NCI-H524 (cell line): ENCODE data around the gene ANKLE2.
"Not testable (repeated sequence)": the region's sequence is repeated elsewhere in the genome, so short reads cannot be mapped to it uniquely, and the experiment has no call there.

ENCODE experiments used
- DNase-seq, 2 experiments: peaks; one replicate each; lab custom pipeline; 2025; lab: John Stamatoyannopoulos, UW

Gene ANKLE2

DNA sequence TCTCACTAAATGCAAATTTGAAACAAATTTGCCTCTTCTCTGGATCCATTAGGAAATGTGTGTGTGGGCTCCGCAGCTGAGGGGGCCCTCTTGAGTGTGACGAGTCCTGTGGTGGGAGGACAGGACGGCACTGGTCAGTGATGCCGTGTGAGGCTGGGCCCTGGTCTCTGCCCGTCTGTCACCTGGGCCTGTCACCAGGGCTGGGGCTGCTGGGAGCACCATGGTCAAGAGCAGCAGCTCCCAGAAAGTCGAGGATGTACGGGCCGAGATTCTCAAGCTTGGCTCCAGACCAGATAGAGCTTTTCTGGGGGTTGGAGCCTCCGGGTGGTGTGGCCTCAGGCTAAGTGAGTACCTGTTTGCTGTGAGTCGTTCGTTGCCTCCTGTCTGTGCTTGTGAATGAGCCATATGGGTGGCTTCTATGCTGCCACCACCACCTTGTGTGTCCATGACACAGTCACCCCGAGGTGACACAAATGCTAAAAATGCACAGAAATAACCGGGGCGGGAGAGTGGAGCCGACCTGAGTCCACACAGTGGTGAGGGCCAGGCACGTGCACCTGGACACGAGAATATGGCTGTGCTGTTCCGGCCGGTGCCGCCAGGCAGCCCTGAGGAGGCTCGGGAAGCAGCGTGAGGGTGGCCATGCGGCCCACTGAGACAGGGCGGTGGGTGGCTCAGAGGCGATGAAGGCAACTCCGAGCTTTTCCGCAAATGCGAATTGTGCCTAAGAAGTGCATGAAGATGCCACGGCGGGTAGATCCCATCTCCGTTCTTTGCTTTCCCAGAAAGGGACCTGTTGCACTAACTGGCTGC lies 42.3 kb downstream of the ANKLE2 start:
- DNase-seq, result no peak

DNA sequence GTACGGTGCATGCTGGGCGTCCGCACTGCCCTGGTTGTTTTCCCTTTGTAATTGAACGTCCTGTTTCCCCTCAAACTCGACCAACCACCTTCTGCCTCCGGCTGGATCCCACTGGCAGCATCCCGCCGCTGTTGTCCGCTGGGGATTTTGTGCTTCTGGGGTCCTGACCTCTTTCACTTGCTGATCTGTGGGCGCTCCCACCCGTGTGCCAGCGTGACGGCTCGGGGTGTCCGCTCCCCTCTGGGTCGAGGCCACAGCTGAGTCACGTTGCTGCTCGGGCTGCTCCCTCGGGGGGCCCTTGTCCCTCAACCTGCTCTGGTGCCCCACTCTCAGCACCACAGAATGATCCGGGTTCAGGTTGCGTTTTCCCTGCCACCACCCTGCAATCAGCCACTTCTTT lies 43.0 kb downstream of the ANKLE2 start:
- no peak for DNase-seq

DNA sequence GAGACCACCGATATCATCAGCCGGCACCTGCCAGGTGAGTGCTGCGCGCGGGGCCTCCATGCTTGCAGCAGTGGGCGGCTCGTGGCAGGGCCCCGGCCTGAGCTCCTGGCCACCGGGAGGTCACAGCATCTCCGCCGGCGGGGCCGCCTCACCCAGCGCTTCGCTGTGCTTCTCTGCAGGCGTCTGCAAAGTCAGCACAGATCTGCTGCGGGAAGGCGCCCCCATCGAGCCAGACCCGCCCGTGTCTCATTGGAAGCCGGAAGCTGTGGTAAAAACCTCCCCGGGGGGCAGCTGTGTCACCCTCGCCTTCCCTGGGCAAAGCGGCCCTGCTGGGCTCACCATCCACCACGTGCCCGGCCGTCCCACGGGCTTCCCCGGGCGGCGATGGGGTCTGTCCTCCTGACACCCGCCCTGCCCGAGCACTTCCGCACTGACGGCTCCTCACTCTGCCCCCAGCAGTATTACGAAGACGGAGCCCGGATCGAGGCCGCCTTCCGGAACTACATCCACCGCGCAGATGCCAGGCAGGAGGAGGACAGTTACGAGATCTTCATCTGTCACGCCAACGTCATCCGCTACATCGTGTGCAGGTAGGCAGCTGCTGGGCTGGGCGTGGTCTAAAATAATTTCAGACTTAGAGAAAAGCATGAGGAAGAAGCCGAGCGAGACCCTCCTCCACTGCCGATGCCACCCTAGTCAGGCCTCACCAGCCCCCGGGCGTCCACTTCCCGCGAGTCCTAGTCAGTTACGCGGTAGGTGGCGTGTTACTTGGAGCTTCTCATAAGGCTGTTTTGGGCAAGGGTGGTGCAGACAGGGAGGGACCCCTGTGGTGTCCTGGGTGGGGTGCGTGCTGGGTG lies 43.9 kb downstream of the ANKLE2 start:
- no peak for DNase-seq

DNA sequence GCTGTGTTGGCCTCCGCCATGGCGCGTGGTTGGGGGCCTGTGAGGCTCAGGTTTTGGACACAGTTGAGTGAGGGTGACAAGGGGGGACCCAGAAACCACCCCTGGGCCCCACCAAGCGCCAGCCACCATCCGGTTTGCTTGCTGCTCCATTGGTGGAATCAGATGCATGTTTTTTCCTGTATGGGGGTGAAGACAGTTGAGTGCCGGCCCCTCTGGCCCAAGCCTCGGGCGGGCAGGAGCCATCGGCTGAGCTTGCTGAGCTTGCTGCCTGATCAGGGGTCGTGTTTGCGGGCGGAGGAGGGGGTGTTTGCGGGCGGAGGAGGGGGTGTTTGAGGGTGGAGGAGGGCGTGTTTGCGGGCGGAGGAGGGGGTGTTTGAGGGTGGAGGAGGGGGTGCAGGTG lies 44.6 kb downstream of the ANKLE2 start:
- no peak for DNase-seq

DNA sequence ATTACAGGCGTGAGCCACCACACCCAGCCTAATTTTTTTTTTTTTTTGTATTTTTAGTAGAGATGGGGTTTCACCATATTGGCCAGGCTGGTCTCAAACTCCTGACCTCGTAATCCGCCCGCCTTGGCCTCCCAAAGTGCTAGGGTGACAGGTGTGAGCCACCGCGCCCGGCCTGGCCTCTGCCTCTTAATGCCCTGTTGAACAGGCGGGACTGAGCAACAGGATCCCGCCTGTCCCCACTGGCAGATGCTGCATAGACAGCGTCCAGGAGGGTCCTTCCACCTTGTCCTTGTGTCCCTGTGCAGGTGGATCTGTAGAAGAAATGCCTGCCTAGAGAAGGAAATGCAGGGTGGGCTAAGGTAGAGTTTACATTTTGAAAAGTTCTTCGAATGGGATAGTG lies 45.3 kb downstream of the ANKLE2 start:
- DNase-seq, result no peak

DNA sequence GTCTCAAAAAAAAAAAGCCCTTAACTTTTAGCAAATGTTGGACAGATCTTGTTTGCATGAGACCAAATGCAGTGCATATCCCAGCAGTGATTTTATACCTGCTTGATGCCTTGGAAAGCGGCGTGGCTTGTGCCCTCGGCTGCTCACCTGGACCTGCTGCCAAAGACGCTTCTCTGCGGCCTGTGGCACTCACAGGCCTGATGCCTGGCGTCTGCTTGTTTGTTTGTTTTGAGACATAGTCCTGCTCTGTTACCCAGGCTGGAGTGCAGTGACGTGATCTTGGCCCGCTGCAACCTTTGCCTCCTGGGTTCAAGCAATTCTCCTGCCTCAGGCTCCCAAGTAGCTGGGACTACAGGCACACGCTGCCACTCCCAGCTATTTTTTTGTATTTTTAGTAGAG lies 45.8 kb downstream of the ANKLE2 start:
- no peak for DNase-seq

DNA sequence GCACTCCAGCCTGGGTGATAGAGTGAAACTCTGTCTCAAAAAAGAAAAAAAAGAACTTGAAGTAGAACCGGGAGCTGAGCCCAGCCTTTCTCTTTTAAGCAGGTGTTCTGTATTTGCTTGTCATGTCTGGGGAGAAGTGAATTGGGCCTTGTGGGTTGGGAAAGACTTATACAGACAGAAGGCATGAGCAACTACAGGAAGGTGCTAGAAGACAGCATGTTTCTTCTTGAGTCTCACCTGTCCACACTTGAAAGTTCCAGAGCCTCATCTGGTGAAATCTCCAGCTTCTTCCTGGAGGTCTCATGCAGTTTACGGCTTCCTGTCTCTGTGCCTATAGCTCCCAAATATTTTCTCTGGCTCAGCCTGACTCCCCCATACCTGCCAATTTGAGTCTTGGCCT lies 48.5 kb downstream of the ANKLE2 start:
- DNase-seq, result no peak

DNA sequence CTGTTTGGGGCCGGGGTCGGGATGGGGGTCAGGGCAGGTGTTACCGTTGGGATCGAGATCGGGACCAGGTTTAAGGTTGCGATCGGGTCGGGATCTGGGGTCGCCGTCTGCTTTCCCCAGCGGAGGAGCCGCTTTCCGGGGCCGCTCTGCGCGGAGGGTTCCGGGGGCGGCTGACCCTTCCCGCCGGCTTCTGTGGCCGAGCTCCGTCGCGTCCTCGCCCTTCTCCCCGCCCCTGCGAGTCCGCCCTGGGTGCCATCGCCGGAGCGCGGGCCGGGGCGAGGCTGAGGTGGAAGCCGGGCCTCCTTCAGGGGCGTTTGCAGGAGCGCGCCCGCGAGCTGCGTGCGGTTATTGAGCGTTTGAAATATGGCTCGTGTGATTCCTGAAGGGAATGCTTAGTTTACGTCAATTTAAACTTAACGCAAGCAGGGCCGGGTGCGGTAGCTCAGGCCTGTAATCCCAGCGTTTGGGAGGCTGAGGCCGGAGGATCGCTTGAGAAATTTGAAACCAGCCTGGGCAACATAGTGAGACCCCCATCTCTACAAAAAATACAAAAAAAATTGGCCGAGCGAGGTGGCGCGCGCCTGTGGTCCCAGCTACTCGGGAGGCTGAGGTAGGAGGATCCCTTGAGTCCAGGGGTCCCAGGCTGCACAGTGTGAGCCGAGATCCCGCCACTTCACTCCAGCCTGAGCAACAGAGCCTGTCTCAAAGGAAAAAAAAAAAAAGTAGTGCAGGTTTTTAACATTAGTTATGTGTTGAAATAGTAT lies 50.4 kb downstream of the ANKLE2 start:
- no peak for DNase-seq

DNA sequence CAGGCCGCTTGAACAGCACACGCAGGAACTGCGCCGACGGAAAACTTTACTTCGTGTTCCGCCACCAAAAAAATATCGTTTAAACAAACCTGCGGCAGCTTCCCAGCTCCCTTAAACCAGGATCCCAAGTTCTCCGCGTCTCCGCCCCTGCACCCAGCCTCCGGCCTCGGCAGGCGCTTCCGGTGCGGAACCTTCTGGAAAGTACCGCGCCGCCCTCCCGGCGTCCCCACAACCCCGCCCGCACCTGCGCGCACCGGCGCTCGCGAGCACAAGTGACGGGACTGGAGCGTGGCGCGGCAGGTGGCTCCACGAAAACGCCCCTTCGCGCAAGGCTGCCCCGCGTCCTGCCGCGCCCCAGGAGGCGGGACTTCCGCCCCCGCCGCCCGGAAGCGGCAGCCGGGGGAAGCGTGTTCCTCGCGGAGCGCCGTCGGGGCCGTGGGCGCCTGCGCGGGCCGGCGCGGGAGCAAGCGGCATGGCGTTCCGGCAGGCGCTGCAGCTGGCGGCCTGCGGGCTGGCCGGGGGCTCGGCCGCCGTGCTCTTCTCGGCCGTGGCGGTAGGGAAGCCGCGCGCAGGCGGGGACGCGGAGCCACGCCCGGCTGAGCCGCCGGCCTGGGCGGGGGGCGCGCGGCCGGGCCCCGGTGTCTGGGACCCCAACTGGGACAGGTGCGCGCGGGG lies 51.1 kb downstream of the ANKLE2 start, which contains the start of gene PGAM5:
TSS of gene PGAM5 (plus strand) at position 438 of the 675 bp plus-strand sequence. CDS start at position 473, 35 bp downstream.
- peak; percentile 62 to 81 for DNase-seq

DNA sequence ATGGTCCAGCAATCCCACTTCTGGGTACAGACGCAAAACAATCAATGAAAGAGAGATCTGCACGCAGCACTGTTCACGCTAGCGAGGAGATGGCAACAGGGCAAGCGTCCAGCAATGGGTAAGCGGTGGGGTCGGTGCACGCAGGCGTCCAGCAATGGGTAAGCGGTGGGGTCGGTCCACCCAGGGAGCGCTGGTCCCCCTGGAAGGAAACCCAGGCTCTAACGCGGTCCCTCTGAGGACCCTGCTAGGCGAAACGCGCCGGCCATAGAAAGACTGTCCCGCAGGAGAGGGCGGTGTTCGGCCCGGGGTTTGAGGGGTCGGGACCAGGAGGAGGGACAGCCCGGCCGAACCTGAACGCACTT lies 51.6 kb downstream of the ANKLE2 start:
- DNase-seq, result no peak

DNA sequence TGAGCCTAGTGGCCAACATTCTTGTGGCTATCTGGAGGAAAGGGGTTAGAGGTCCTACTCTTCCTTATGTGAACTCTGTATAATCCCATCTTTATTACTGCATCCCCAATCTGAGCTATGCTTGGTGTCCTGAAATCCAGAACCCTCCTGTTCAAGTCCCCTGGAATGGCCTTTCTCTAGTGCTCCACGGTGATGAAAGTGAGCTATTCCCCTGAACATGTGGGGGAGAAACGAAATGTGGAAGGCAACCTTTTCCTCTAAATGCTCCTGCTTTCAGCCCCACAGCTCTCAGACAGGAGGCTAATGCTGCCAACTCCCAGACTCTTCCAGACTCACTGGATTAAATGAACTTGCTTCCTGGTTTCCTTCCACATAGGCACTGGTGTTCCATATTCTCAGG lies 53.5 kb downstream of the ANKLE2 start:
- no peak for DNase-seq

DNA sequence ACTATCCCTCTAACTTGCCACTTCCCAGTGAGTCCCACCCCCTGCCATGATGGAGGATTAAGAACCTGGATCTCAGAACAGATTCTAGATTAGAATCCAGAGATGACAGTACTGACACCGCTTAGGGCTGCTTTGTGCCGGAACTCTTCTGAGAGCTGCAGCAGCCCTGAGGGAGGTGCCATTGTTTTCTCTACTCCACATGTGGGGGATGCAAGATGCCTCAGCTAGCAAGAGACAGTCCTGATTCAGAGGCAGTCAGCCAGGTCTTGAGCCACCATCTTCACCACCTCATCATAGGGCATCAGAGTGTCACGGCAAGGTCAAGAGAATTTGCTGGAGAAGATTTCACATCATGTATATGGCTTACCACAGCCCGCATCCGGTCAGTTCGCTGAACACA lies 54.4 kb downstream of the ANKLE2 start:
- no peak for DNase-seq

DNA sequence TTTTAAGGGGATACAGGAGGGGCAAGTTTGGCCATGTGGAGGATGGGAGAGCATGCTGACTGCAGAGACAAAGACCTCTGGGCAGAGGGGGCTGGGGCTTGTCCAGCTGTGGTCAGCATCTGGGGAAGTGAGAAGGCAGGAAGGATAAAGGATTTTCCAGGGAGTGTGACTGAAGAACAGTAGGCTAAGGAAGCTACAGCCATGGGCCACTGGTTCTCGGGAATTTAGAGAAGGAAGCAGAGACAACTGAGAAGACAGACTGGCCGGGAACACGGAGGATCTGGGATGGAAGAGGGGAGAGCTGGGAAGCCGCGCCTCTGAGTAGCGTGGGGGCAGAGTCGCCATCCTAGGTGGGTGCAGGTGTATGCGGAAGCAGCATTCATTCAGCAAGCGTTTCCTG lies 58.0 kb downstream of the ANKLE2 start:
- DNase-seq, result no peak

DNA sequence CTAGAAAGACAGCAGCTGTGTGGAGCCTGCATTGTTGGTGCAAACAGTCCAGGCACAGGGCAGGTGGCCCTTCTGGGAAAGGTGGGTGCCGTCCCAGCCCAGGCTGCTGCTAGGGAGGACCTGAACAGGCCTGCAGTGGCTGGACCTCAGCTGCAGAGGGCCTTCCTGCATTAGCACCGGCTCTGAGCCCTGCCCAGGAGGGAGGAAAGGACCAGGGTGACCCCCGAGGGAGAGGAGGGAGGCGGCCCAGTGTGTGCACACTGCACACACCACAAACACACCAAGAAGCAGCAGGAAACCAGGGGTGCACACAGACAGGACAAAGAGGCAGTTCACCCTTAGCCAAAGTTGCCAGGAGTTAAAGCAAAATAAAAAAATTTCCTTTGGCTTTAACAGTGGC lies 59.0 kb downstream of the ANKLE2 start:
- no peak for DNase-seq

DNA sequence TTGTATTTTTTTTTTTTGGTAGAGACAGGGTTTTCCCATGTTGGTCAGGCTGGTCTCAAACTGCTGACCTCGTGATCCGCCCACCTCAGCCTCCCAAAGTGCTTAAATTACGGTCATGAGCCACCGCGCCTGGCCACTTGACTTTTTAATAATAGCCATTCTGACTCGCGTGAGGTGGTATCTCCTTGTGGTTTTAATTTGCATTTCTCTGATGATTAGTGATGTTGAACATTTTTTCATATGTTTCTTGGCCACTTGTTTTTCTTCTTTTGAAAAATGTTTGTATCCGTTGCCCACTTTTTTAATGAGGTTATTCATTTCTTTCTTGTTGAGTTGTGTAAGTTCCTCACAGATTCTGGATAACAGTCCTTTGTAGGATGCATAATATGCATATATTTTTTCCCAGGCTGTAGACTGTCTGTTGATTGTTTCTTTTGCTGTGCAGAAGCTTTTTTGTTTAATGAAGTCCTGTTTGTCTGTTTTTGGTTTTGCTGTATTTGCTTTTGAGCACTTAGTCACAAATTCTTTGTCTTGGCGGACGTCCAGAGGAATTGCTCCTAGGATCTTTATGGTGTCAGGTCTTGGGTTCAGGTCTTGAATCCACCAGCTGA lies 61.3 kb downstream of the ANKLE2 start:
- DNase-seq, result no peak

DNA sequence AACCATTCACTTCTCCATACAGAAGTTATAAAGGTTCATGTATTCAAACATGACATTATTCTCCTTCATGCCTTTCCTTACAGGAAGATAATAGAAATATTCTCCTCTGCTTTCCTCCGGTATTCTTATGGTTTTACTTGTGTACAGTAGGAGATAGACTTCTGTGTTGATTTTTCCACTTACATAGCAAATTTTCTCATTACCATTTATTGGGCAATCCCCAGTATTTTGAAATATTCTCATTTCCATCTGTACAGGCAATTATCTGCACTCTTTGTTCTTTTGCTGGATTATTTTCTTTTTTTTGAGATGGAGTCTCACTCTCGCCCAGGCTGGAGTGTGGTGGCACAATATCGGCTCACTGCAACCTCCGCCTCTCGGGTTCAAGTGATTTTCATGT lies 63.3 kb downstream of the ANKLE2 start:
- DNase-seq, result no peak

DNA sequence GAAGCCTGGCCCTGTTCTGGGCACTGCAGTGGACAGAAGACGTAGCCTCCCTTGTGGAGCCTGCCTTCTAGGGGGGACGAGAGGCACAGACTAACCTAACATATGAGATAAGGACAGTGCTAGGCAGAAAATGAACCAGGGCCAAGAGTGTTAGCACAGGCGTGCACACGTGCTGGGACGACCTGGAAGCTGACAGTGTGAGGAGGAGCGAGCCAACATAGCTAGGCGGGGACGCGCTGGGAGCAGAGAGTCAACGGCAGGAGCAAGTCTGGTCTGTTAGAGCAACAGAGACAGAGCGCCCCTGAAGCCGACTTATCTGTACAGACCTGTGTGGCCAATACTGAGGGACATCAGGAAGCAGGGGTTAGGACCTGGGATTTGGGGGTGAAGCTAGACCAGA lies 66.2 kb downstream of the ANKLE2 start:
- no peak for DNase-seq

DNA sequence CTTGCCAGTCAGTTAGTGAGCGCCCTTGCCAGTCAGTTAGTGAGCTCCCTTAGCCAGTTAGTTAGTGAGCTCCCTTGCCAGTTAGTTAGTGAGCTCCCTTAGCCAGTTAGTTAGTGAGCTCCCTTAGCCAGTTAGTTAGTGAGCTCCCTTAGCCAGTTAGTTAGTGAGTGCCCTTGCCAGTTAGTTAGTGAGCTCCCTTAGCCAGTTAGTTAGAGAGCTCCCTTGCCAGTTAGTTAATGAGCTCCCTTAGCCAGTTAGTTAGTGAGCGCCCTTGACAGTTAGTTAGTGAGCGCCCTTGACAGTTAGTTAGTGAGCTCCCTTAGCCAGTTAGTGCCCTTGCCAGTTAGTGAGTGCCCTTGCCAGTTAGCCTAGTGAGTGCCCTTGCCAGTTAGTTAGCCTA lies 66.7 kb downstream of the ANKLE2 start:
- DNase-seq, result not testable (repeated sequence)

DNA sequence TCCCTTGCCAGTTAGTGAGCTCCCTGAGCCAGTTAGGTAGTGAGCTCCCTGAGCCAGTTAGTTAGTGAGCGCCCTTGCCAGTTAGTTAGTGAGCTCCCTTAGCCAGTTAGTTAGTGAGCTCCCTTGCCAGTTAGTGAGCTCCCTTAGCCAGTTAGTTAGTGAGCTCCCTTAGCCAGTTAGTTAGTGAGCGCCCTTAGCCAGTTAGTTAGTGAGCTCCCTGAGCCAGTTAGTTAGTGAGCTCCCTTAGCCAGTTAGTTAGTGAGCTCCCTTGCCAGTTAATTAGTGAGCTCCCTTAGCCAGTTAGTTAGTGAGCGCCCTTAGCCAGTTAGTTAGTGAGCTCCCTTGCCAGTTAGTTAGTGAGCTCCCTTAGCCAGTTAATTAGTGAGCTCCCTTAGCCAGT lies 69.6 kb downstream of the ANKLE2 start:
- not testable (repeated sequence) for DNase-seq

DNA sequence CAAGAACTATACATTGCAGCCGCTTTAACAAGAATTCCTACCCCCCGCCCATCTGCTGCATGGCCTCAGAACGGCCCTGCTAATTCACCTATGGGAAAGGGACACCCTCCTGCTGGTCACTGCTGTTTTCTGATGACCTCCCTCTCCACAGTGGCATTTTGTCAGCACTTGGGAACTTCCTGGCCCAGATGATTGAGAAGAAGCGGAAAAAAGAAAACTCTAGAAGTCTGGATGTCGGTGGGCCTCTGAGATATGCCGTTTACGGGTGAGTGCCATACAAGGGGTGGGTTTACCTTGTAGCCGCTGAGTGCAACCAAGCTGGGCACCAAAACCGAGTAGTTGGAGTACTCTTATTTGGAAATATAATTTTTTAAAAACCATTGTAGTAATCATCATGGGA lies 71.5 kb downstream of the ANKLE2 start:
- DNase-seq, result no peak

DNA sequence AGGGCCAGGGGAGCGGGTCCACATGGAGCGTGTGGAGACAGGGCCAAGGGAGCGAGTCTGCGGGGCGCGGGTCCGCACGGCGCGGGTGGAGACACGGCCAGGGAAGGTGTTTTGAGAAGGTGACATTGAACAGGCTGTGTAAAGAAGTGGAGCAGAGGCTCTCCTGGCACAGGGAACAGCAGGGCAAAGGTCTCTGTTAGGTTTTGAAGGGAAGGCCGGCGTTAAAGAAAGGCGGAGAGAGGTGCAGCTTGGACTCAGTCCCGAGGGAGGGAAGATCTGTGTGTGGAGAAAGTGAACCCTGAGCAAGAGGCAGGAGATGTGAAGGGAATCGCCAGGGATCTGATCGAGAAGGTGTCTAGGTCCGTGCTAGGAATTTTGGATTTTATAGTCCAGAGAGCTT lies 72.4 kb downstream of the ANKLE2 start:
- no peak for DNase-seq
